NT2/D1 (cell line): ENCODE results near the gene SLC46A3.

ENCODE experiments used
- YY1 ChIP-seq: IDR thresholded peaks from 2 replicates; pipeline ENCODE4 v1.6.1; 2011; ENCODE audit not compliant: insufficient read length, insufficient read depth
- ZNF274 ChIP-seq: IDR thresholded peaks from 2 replicates; pipeline ENCODE4 v1.6.1; 2011; ENCODE audit warnings: mild to moderate bottlenecking, low read depth, low read length

DNA sequence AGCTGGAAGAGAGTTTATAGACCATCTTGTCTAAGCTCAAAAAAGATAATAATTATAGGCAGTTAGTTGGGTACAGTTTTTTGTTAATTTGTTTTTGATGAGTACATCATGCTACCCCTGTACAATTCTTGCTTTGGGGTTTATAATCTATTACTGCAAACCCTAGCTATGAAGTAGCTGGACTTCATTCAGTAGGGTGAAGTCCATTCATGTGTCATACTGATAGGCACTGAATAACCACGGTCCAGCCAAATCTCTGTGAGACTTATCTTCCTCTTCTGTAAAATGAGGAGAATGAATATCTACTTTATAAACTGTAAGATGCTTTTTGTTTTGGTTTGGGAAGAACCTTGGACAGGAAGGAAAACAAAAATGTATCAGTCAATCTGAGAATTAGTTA is 19.5 kb downstream of the SLC46A3 start:
- TF ChIP-seq ZNF274 = no peak
- TF ChIP-seq YY1 = no peak
